SK-N-SH (cell line): ENCODE measurements around the gene SLC22A14. TPM values are rescaled to one million over a fixed set of nuclear protein-coding genes. Genes with fewer than 3 reads are reported as not detected.
"Not testable (repeated sequence)": the region's sequence is repeated elsewhere in the genome, so short reads cannot be mapped to it uniquely, and the experiment has no call there.

ENCODE experiments used
- CTCF ChIA-PET: fragments of 300-600, 350-600 bp; formaldehyde crosslinking; extraction: SDS; loops from one replicate; lab custom pipeline; 2021; lab: Yijun Ruan, JAX
- POLR2A ChIA-PET: fragments of 350-600 bp; sonication (Branson Sonifier 250); formaldehyde crosslinking; extraction: SDS; loops from one replicate; lab custom pipeline; 2020; ENCODE audit warnings: antibody characterized with exemption, inconsistent platforms; lab: Yijun Ruan, JAX
- DNase-seq: peaks from one replicate; pipeline ENCODE4 v3.0.0; 2012
- H2AFZ ChIP-seq: fragments of 200-600 bp; sonication (generic); 2 replicates; pipeline ENCODE4 v1.8.1; 2016; ENCODE audit warnings: antibody characterized with exemption, mild to moderate bottlenecking, low read depth
- H3F3A ChIP-seq: fragments of 200-600 bp; sonication (generic); replicated peaks from 2 replicates; pipeline ENCODE3; 2016; ENCODE audit warnings: antibody characterized with exemption, mild to moderate bottlenecking; ENCODE audit not compliant: insufficient read depth
- H3K27ac ChIP-seq, 2 experiments: fragments of 200-500 bp in 1 of 2; fragments of 200-600 bp in 1 of 2; sonication (Bioruptor generic) in 1 of 2; sonication (generic), shearing (Covaris generic) in 1 of 2; 2 replicates each; pipeline versions ENCODE4 v1.5.1 to v1.6.1; 2014 to 2016; ENCODE audit warnings: low read depth in 2 of 2, inconsistent platforms in 1 of 2, low read length in 1 of 2, mild to moderate bottlenecking in 1 of 2, mixed read lengths in 1 of 2
- H3K27me3 ChIP-seq: fragments of 200-600 bp; sonication (generic), shearing (Covaris generic); 2 replicates; pipeline ENCODE4 v1.6.1; 2016; ENCODE audit warnings: mixed run types; ENCODE audit not compliant: insufficient read depth
- H3K36me3 ChIP-seq, 2 experiments: fragments of 200-500 bp in 1 of 2; fragments of 200-600 bp in 1 of 2; sonication (Bioruptor generic) in 1 of 2; sonication (generic) in 1 of 2; replicated peaks in 1 of 2; 2 replicates each; pipeline versions ENCODE3 to v1.5.1; 2014 to 2016; ENCODE audit warnings: low read length in 1 of 2, mild to moderate bottlenecking in 1 of 2; ENCODE audit not compliant: insufficient read depth in 2 of 2, control insufficient read depth in 1 of 2
- H3K4me1 ChIP-seq, 2 experiments: fragments of 200-500 bp in 1 of 2; fragments of 200-600 bp in 1 of 2; sonication (Bioruptor generic) in 1 of 2; sonication (generic), shearing (Covaris generic) in 1 of 2; 2 replicates each; pipeline versions ENCODE4 v1.5.1 to v1.6.1; 2014 to 2016; ENCODE audit warnings: low read depth in 1 of 2, low read length in 1 of 2, mixed run types in 1 of 2; ENCODE audit not compliant: insufficient read depth in 2 of 2, control insufficient read depth in 1 of 2
- H3K4me2 ChIP-seq: fragments of 200-600 bp; sonication (generic), shearing (Covaris generic); 2 replicates; pipeline ENCODE4 v1.6.1; 2017; ENCODE audit warnings: mixed run types
- H3K4me3 ChIP-seq, 2 experiments: fragments of 200-500 bp in 1 of 2; fragments of 200-600 bp in 1 of 2; sonication (Bioruptor generic) in 1 of 2; sonication (generic), shearing (Covaris generic) in 1 of 2; 2 replicates each; pipeline versions ENCODE4 v1.5.1 to v1.8.1; 2014 to 2016; ENCODE audit warnings: low read depth in 2 of 2, inconsistent platforms in 1 of 2, low read length in 1 of 2, mild to moderate bottlenecking in 1 of 2, mixed read lengths in 1 of 2, moderate library complexity in 1 of 2
- H3K79me2 ChIP-seq: fragments of 200-600 bp; sonication (generic); 2 replicates; pipeline ENCODE4 v1.8.1; 2017; ENCODE audit warnings: mild to moderate bottlenecking; ENCODE audit not compliant: insufficient read depth
- H3K9ac ChIP-seq: fragments of 200-600 bp; sonication (generic); 2 replicates; pipeline ENCODE4 v1.6.1; 2017; ENCODE audit warnings: mixed run types
- H3K9me2 ChIP-seq: fragments of 200-600 bp; sonication (generic); 2 replicates; pipeline ENCODE4 v1.6.1; 2017; ENCODE audit warnings: mixed run types
- H3K9me3 ChIP-seq: fragments of 200-600 bp; sonication (generic); 2 replicates; pipeline ENCODE4 v1.6.1; 2017; ENCODE audit warnings: mixed run types, mild to moderate bottlenecking, moderate library complexity
- H4K20me1 ChIP-seq: fragments of 200-600 bp; sonication (generic); 2 replicates; pipeline ENCODE4 v1.6.1; 2017; ENCODE audit warnings: mild to moderate bottlenecking, mixed run types; ENCODE audit not compliant: insufficient read depth
- CHD2 ChIP-seq: fragments of 150-350 bp; IDR thresholded peaks from 2 replicates; pipeline ENCODE4 v1.6.1; 2018; ENCODE audit warnings: low read length; ENCODE audit not compliant: partially characterized antibody
- EZH2phosphoT487 ChIP-seq: fragments of 200-600 bp; sonication (generic); IDR thresholded peaks from 2 replicates; pipeline ENCODE4 v1.6.1; 2017; ENCODE audit warnings: low read depth, mixed run types, mild to moderate bottlenecking, antibody characterized with exemption, moderate library complexity, borderline replicate concordance
- FOSL2 ChIP-seq: IDR thresholded peaks from 2 replicates; pipeline ENCODE4 v1.4.0; 2012; ENCODE audit warnings: low read depth, mild to moderate bottlenecking, moderate library complexity, borderline replicate concordance
- FOXJ3 ChIP-seq: sonication (generic); formaldehyde crosslinking; IDR thresholded peaks from 2 replicates; pipeline ENCODE4 v1.5.1; 2020; ENCODE audit warnings: mild to moderate bottlenecking, missing genetic modification reagents
- FOXM1 ChIP-seq: IDR thresholded peaks from 2 replicates; pipeline ENCODE4 v1.4.0; 2012; ENCODE audit warnings: low read depth, mild to moderate bottlenecking
- NFIC ChIP-seq: IDR thresholded peaks from 2 replicates; pipeline ENCODE4 v1.4.0; 2012; ENCODE audit warnings: borderline replicate concordance
- RAD21 ChIP-seq: IDR thresholded peaks from 2 replicates; pipeline ENCODE4 v1.6.1; 2012; ENCODE audit warnings: mild to moderate bottlenecking, low read length
- RCOR1 ChIP-seq: fragments of 150-350 bp; IDR thresholded peaks from 2 replicates; pipeline ENCODE4 v1.6.1; 2017; ENCODE audit warnings: antibody characterized with exemption, low read length
- SMC3 ChIP-seq: IDR thresholded peaks from 2 replicates; pipeline ENCODE4 v1.6.1; 2012; ENCODE audit warnings: low read depth, low read length, improper control_type of control experiment
- TAF1 ChIP-seq: IDR thresholded peaks from 2 replicates; pipeline ENCODE4 v1.6.1; 2012; ENCODE audit warnings: low read depth, mild to moderate bottlenecking, low read length, moderate library complexity, borderline replicate concordance
- TCF12 ChIP-seq: IDR thresholded peaks from 2 replicates; pipeline ENCODE4 v1.4.0; 2012
- TEAD4 ChIP-seq: IDR thresholded peaks from 2 replicates; pipeline ENCODE4 v1.4.0; 2012; ENCODE audit warnings: mild to moderate bottlenecking, borderline replicate concordance; ENCODE audit not compliant: insufficient read depth
- WGBS: methylation state at CpG from one replicate; pipeline ENCODE4 v1.1.6; 2017; ENCODE audit warnings: low lambda C conversion rate; 5-methylcytosine and 5-hydroxymethylcytosine counted together
- polyA plus RNA-seq, 3 experiments: library from polyadenylated mRNA; depleted of rRNA; stranded (reverse); fragments of >200 nt; gene quantifications; 2 replicates each; pipeline ENCODE4 v1.2.3, GENCODE V29; 2012
- TF ChIP-seq, protein P1 (sequence below): fragments of 200-600 bp; sonication (generic); IDR thresholded peaks from 2 replicates; pipeline ENCODE4 v1.6.1; 2017; ENCODE audit warnings: antibody characterized with exemption, mild to moderate bottlenecking, moderate library complexity
- TF ChIP-seq, protein P2 (sequence below): IDR thresholded peaks from 2 replicates; pipeline ENCODE4 v1.4.0; 2012; ENCODE audit warnings: low read depth, borderline replicate concordance

Gene SLC22A14
- polyA plus RNA-seq, 1 of the 3 experiments (the other 2 are of a cell fraction) = 0.16 TPM

DNA sequence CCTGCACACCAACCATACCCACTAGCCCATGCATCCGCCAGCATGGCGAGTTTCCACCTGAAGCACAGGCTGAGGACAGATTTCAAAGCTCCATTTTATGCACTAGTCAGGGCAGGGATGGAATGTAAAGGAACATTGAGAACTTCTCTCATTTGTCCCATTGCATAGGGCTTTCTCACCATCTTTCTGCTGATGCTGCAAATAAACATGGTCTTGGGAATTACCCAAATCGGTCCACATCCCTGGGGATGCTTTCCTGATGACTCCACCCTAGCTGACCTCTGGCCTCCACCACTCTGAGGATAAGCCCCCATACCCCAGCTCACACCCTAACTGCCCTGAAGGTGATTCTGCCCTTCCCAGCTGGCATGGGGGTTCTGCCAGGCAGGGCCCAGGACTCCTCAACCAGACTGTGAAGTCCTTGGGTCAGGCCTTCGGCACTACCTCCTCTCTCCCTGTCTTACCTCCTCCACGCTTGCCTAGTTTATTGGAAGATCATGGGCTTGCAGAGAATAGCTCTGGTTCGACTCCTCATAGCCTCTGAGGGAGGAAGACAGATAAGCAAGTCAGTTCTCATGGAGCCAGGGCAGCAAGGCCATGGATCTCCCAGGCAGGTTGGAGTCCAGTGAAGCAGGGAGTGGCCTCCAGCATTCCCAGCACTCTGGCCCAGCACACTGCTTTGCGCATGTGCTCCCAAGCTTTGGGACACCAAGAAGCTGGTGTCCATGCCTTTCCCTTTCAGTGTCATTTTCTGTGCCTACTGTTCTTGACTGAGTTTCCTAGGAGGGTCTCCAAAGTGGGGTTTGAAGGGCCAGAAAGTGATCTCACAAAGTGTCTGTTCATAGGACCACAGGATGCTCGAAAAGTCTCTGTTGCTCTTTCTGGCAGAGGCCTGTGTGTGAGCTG is 36.9 kb downstream of the SLC22A14 start:
- no peak overlapping the region for H3K4me2 ChIP-seq
- H3K79me2 ChIP-seq = no peaks in the 10 kb centered on the region
- H3K9me2 ChIP-seq = no peaks in the 10 kb centered on the region
- H3K36me3 ChIP-seq = no peaks in the 10 kb centered on the region
- CTCF ChIA-PET = interaction anchor here (1.5 to 1.6 kb wide), 2 partner anchors 8 to 27 kb away, joined by 3 read pairs; partner anchors contain the start of gene XYLB
- H4K20me1 ChIP-seq = no peaks in the 10 kb centered on the region
- H3K4me3 ChIP-seq = no peak overlapping the region
- no peak overlapping the region for H3K27ac ChIP-seq
- no peak overlapping the region for H2AFZ ChIP-seq
- peaks cover 0 to 18% of the 10 kb centered on the region in 2 experiments; a peak in 1 of 4 replicates for H3K4me1 ChIP-seq
- POLR2A ChIA-PET = no interaction called here
- no peaks in the 10 kb centered on the region for H3F3A ChIP-seq
- no peaks in the 10 kb centered on the region for H3K9me3 ChIP-seq
- TF ChIP-seq NFIC (no peak), TEAD4 (no peak), TAF1 (no peak), CHD2 (no peak), FOSL2 (no peak), TCF12 (no peak), RCOR1 (no peak), EZH2phosphoT487 (no peak), RAD21 (no peak)
- H3K9ac ChIP-seq = no peak overlapping the region
- no peak for DNase-seq
- WGBS = 74% methylated on average over 8 of the region's 8 CpGs
- H3K27me3 ChIP-seq = no peaks in the 10 kb centered on the region

DNA sequence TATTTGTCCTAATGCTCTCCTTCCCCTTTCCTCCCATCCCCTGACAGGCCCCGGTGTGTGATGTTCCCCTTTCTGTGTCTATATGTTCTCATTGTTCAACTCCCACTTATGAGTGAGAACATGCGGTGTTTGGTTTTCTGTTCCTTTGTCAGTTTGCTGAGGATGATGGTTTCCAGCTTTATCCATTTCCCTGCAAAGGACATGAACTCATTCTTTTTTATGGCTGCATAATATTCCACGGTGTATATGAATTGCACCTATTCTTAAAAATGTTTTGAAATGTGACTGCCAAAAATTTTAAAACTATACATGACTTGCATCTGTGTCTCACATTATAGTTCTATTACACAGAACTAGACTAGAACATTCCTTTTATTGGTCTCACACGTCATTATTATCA is 38.5 kb downstream of the SLC22A14 start:
- 81% methylated on average over 4 of the region's 4 CpGs for WGBS
- POLR2A ChIA-PET, H3K36me3 ChIP-seq, H3K4me2 ChIP-seq, H3F3A ChIP-seq, H3K9me2 ChIP-seq, DNase-seq, H3K4me1 ChIP-seq, H3K9me3 ChIP-seq, H3K9ac ChIP-seq, H4K20me1 ChIP-seq, H3K79me2 ChIP-seq, H3K4me3 ChIP-seq, H2AFZ ChIP-seq, H3K27ac ChIP-seq, H3K27me3 ChIP-seq: not testable (repeated sequence)
- CTCF ChIA-PET = interaction anchor here (1.4 kb wide), 1 partner anchor 14 kb away, joined by 3 read pairs; no protein-coding TSS in a partner anchor

DNA sequence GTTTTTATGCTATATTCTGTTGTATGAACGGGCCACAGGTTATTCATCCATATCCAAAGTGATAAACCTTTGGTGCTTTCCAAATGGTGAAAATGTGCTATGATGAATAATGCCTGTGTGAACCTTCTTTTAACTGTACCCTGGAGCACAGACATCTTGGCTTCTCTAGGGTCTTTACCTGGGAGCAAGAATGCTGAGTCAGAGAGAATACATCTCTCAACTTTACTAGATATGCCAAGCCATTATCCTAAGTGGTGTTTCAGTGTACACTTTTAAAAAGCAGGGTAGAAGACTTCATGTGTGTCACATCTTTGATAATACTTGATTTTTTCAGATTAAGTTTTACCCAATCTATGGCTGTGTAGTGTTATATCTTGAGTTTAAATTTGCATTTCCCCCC is 41.0 kb downstream of the SLC22A14 start:
- Histone ChIP-seq H3F3A (no peaks in the 10 kb centered on the region), H3K4me2 (no peak overlapping the region), H4K20me1 (no peaks in the 10 kb centered on the region), H3K4me1 (no peaks in the 10 kb centered on the region), H3K4me3 (no peak overlapping the region), H3K36me3 (no peaks in the 10 kb centered on the region), H2AFZ (no peak overlapping the region), H3K9ac (no peak overlapping the region), H3K9me2 (no peaks in the 10 kb centered on the region), H3K27me3 (no peaks in the 10 kb centered on the region), H3K27ac (no peak overlapping the region), H3K79me2 (no peaks in the 10 kb centered on the region), H3K9me3 (no peaks in the 10 kb centered on the region)
- no peak for DNase-seq
- TF ChIP-seq CHD2 (no peak), SMC3 (no peak), FOXJ3 (CRISPR knock-in tag) (no peak), FOXM1 (no peak), EZH2phosphoT487 (no peak), RAD21 (no peak)
- TF ChIP-seq, protein P1, sequence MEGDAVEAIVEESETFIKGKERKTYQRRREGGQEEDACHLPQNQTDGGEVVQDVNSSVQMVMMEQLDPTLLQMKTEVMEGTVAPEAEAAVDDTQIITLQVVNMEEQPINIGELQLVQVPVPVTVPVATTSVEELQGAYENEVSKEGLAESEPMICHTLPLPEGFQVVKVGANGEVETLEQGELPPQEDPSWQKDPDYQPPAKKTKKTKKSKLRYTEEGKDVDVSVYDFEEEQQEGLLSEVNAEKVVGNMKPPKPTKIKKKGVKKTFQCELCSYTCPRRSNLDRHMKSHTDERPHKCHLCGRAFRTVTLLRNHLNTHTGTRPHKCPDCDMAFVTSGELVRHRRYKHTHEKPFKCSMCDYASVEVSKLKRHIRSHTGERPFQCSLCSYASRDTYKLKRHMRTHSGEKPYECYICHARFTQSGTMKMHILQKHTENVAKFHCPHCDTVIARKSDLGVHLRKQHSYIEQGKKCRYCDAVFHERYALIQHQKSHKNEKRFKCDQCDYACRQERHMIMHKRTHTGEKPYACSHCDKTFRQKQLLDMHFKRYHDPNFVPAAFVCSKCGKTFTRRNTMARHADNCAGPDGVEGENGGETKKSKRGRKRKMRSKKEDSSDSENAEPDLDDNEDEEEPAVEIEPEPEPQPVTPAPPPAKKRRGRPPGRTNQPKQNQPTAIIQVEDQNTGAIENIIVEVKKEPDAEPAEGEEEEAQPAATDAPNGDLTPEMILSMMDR = no peak
- TF ChIP-seq, protein P2, sequence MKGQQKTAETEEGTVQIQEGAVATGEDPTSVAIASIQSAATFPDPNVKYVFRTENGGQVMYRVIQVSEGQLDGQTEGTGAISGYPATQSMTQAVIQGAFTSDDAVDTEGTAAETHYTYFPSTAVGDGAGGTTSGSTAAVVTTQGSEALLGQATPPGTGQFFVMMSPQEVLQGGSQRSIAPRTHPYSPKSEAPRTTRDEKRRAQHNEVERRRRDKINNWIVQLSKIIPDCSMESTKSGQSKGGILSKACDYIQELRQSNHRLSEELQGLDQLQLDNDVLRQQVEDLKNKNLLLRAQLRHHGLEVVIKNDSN = no peak
- WGBS = 72% methylated on average over 1 of the region's 1 CpG
- POLR2A ChIA-PET = no interaction called here
- CTCF ChIA-PET = no interaction called here
